Choroid plexus epithelial cell (primary cell): ENCODE data around the gene ARVCF.
A peak's percentile ranks its signal among the peaks of the same experiment; 100 is the strongest.

Source experiments
- DNase-seq: peaks from one replicate; pipeline ENCODE4 v3.0.0-alpha.2; 2010; ENCODE audit warnings: low read depth
- H3K4me3 ChIP-seq: 2 replicates; pipeline ENCODE4 v1.5.1; 2011; ENCODE audit warnings: low read depth, mild to moderate bottlenecking, control low read depth, low read length, moderate library complexity
- TF ChIP-seq, protein P1 (sequence below): conservative IDR thresholded peaks from 2 replicates; pipeline ENCODE4 v1.5.1; 2011; ENCODE audit warnings: low read depth, mild to moderate bottlenecking, control low read depth, inconsistent platforms, low read length, moderate library complexity

Gene ARVCF

DNA sequence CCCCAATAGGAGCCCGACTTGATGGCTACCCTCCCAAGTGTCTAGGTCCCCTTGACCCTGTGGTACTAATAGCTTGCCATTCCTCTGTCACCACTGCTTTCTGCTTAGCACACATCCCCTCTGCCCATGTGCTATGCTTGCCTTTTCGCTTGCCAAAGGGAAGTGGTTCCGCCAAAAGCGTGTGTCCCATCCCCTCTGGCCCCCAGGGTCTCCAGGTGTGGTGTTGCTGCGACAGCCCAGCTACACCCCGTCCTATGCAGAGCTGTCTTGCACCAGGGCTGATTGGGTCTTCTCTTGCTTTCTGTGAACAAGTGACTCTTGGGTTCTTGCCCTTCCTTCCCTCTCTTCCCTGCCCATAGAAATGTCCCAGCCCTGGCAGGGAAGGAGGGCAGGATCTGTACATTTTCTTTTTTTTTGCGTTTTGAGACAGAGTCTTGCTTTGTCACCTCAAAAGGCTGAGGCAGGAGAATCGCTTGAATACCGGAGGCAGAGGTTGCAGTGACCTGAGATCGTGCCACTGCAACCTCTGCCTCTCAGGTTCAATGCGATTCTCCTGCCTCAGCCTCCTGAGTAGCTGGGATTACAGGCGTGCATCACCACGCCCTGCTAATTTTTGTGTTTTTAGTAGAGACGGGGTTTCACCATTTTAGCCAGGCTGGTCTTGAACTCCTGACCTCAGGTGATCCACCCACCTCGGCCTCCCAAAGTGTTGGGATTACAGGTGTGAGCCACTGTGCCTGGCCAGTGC is 8.2 kb upstream of the ARVCF start:
- DNase-seq = no peak
- TF ChIP-seq, protein P1, sequence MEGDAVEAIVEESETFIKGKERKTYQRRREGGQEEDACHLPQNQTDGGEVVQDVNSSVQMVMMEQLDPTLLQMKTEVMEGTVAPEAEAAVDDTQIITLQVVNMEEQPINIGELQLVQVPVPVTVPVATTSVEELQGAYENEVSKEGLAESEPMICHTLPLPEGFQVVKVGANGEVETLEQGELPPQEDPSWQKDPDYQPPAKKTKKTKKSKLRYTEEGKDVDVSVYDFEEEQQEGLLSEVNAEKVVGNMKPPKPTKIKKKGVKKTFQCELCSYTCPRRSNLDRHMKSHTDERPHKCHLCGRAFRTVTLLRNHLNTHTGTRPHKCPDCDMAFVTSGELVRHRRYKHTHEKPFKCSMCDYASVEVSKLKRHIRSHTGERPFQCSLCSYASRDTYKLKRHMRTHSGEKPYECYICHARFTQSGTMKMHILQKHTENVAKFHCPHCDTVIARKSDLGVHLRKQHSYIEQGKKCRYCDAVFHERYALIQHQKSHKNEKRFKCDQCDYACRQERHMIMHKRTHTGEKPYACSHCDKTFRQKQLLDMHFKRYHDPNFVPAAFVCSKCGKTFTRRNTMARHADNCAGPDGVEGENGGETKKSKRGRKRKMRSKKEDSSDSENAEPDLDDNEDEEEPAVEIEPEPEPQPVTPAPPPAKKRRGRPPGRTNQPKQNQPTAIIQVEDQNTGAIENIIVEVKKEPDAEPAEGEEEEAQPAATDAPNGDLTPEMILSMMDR = no peak
- H3K4me3 ChIP-seq = no peak overlapping the region

DNA sequence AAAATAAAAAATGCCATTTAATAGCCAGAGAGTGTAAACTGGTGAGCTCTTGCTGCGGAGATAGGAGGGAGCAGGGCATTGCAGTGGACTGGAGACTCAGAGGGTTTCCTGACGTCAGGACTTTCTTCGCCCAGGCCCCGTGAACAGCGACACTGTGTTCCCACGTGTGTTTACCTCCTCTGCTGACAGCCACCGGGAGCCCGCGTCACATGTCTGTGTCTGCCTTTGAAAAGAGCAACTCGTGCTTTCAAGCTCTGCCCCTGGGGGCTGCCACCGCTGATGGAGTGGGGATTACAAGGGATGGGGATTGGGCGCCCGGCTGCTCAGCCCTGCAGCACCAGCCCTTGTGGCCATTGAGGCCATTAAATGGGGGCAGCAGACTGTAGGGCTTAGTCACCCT is 7.6 kb upstream of the ARVCF start:
- no peak for DNase-seq
- H3K4me3 ChIP-seq = no peak overlapping the region
- TF ChIP-seq, protein P1 = no peak

DNA sequence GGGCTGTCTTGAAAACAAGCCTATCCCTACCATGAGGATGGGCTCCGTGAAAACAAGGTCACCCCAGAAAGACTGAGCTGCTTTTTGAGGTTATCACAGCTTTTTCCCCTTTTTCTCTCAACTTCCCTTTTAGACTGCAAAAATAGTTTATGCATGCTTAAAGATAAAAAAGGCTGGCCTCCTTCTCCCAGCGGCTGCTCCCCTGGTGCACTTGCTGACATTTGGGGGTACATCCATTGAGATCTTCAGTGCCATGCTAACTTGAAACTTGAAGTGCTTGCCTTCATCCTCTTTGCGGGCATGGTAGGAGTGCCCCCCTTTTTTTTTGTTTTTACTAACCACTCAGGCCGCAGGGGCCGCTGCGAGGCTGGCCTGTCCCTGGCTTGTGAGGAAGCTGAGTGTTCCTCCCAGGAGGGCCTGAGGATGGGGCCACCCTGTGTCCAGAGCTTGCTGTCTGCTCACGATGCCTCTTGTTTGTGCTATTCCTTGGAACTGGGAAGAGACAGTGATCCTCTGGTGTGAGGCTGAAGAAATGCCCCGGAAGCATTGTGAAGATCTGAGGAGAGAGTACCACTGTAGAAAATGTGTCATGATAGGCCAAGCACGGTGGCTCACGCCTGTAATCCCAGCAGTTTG is 6.5 kb upstream of the ARVCF start:
- no peak overlapping the region for H3K4me3 ChIP-seq
- TF ChIP-seq, protein P1 = no peak
- DNase-seq = no peak

DNA sequence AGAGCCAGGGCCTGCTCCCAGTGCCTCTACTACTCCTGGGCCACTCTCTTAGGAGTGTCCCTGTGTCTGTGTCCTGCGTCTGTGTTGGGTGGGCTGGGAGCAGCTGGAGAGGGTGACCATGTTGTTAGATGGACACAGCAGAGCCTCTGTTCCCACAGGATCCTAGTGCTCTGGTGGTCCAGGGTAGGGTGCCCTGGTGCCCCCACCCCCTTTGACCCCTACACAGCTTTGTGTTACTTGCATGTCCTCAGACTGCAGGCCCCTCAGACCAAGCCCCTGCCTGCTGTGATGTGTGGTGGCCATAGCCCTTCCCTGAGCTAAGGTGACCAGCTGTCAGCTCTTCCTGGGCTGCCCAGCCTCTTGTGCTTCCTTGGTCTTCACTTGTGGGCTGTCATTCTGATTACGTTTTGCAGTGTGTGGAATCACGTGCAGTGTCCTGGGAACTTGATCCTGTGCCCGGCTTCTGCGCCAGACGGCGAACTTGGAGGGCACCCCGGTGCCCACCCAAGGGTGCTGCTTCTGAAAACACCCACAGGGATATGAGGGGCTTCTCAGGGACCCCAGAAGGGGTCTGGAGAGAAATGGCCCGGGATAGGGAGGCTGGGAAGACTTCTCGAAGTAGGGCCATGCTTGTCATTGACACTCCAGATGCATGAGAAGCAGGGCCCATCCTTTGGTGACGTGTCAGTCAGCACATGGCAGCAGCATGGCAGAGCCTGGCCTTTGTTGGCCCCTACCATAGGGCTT is 5.8 kb upstream of the ARVCF start:
- TF ChIP-seq, protein P1 = no peak
- no peak overlapping the region for H3K4me3 ChIP-seq
- DNase-seq = no peak

DNA sequence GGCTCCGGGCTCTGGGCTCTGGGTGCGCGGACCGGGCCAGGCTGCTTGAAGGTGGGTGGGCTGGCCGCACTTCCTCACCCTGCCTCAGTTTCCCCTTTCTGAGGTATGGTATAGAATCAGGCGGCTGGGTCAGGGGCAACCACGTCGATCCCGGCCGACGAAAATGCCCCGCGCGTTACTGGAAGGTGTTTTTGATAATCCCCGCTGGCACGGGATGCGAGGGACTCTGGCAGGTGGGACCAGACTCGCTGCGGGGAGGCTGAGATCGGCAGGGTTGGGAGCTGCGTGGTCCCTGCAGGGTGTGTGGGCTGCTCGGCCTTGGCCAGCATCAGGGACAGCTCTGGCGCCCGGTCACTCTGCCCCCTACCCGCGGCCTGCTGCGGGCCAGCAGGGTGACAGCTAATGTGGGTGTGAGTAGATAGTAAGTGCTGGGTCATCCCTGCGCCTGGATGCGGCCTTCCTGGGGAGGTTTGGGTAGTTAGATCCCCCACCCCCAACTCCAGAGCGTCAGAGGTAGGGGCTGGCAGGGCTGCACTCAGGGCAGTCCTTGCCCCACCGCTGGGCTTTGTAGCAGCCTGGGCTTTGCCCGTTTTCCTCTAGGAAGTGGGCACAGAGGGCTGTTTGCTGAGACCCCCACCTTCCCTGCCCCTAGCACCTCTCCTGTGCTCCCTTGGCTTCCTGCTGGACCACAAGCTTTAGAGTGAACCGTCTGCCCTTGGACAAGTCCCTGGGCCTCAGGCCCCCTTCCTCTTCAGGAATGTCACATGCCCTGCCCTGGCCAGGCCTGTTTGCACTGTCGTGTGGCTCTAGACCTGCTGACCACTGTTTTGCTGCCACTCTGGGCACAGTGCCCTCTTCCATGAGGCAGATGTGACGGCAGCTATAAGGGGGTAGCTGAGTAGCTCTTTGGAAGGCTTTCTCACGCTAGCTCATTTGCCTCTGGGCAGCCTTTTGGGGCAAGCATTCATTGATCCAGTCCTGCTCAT is 4.9 kb upstream of the ARVCF start:
- peak overlapping the region; percentile 89 for H3K4me3 ChIP-seq
- TF ChIP-seq, protein P1 = no peak
- DNase-seq = no peak

DNA sequence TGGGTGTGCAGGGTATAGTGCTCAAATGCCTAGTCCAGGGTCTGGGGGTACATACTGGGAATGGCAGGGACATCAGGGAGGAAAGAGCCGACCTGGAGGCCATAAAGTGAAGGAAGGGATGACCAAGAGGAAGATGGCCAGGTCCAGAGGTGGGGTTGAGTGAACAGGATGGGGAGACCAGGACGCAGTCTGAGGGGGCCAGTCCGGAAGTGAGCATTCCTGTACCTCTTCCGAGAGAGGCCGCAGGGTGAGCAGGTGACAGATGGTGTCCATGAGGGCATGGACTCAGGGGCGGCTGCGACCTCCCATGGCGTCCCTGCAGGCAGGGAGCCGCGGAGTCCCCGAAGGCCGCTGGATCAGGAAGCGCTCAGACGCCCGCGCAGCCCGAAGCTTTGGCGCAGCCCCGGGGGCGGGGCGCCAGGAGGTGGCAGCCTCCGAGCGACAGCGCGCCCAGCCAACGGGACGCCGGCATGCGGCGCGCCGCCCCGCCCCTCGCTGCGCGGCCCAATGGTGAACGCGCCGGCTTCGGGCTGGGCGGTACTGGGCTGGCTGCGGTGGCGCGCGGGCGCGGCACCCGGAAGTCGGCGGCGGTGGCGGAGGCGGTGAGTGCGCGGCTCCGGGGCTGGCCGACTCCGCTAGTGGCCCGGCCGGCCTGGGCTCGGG is 4.0 kb upstream of the ARVCF start, which contains the start of gene TANGO2:
Gene TANGO2, plus strand, starts transcription at position 578 of the 663 bp plus-strand sequence. CDS start 15,689 bp downstream, outside the sequence.
- peak; percentile 89 for DNase-seq
- peak within 1 kb of the TSS; percentile 89 for H3K4me3 ChIP-seq
- TF ChIP-seq, protein P1 = no peak
